SJCRH30 (cell line): ENCODE measurements around the gene GOLGA6C. TPM values are rescaled to one million over a fixed set of nuclear protein-coding genes. Genes with fewer than 3 reads are reported as not detected.
A peak's percentile ranks its signal among the peaks of the same experiment; 100 is the strongest.
"Not testable (repeated sequence)": the region's sequence is repeated elsewhere in the genome, so short reads cannot be mapped to it uniquely, and the experiment has no call there.

Experiments
- DNase-seq, 2 experiments: peaks; one replicate each; pipeline ENCODE4 v3.0.0-alpha.2; 2015 to 2020
- H3K27ac ChIP-seq: fragments of 250-450 bp; sonication (Bioruptor Pico); 2 replicates; pipeline ENCODE4 v1.5.1; 2020; ENCODE audit warnings: mild to moderate bottlenecking, moderate library complexity
- H3K27me3 ChIP-seq: fragments of 250-450 bp; sonication (Bioruptor Pico); 2 replicates; pipeline ENCODE4 v1.5.1; 2020; ENCODE audit warnings: mild to moderate bottlenecking, moderate library complexity
- H3K36me3 ChIP-seq: fragments of 250-450 bp; sonication (Bioruptor Pico); 2 replicates; pipeline ENCODE4 v1.5.1; 2020; ENCODE audit warnings: mild to moderate bottlenecking, moderate library complexity
- H3K4me1 ChIP-seq: fragments of 250-450 bp; sonication (Bioruptor Pico); 2 replicates; pipeline ENCODE4 v1.5.1; 2020; ENCODE audit warnings: mild to moderate bottlenecking, moderate library complexity
- H3K4me3 ChIP-seq: fragments of 250-450 bp; sonication (Bioruptor Pico); 2 replicates; pipeline ENCODE4 v1.5.1; 2020; ENCODE audit warnings: mild to moderate bottlenecking, moderate library complexity
- H3K9me3 ChIP-seq: fragments of 250-450 bp; sonication (Bioruptor Pico); replicated peaks from 2 replicates; pipeline ENCODE4 v1.5.1; 2020; ENCODE audit warnings: mild to moderate bottlenecking, moderate library complexity
- total RNA-seq: library from RNA; depleted of rRNA; stranded (reverse); fragments of >200 nt; shearing (Covaris generic); gene quantifications from 2 replicates; pipeline ENCODE4 v1.2.3, GENCODE V29; 2014

The GOLGA6C gene
- total RNA-seq, 1 experiment from 2014 or later, result not detected

GRCh38 chr15:75273751-75274359, 15.7 kb downstream of the GOLGA6C start:
- H3K4me3 ChIP-seq, H3K9me3 ChIP-seq, H3K4me1 ChIP-seq, DNase-seq, H3K27me3 ChIP-seq, H3K36me3 ChIP-seq, H3K27ac ChIP-seq: not testable (repeated sequence)

GRCh38 chr15:75274509-75275107, 16.5 kb downstream of the GOLGA6C start:
- not testable (repeated sequence) for H3K9me3 ChIP-seq, H3K27ac ChIP-seq, H3K4me1 ChIP-seq, H3K27me3 ChIP-seq, H3K4me3 ChIP-seq, H3K36me3 ChIP-seq
- peak in 1 of 2 experiments; percentile 57 for DNase-seq

GRCh38 chr15:75275617-75276016, 17.5 kb downstream of the GOLGA6C start:
- H3K36me3 ChIP-seq, H3K4me1 ChIP-seq, H3K9me3 ChIP-seq, H3K27me3 ChIP-seq, H3K4me3 ChIP-seq, DNase-seq, H3K27ac ChIP-seq: not testable (repeated sequence)

DNA sequence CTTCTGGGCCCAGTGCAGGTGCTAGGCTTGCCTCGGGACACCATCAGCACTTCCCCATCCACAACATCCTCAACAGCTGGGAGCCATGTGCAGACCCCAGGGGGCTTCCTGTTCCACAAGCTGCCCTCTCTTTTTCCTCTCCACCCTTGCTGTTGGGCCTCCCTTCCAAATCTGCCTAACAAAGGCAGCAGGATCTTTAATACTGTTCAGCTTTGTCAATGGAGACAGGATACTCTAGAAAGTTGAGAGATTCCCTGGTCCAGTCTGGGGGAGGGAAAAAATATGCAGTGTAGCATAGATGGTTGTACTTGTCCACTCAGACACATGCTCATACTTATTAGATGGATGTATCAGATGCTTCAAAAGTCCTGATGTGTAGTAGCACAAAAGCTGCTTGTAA, 20.4 kb downstream of the GOLGA6C start:
- H3K9me3 ChIP-seq, H3K27ac ChIP-seq, H3K4me3 ChIP-seq, H3K36me3 ChIP-seq, H3K4me1 ChIP-seq, DNase-seq, H3K27me3 ChIP-seq: not testable (repeated sequence)

- H3K27ac ChIP-seq, H3K4me3 ChIP-seq, DNase-seq, H3K9me3 ChIP-seq, H3K27me3 ChIP-seq, H3K4me1 ChIP-seq, H3K36me3 ChIP-seq: not testable (repeated sequence)
These were observed 24.4 kb downstream of the GOLGA6C start, which contains the start of gene GOLGA6D for GRCh38 chr15:75282572-75282971. Gene GOLGA6D (plus strand): TSS chr15:75282835. CDS start chr15:75282876, 41 bp downstream.

DNA sequence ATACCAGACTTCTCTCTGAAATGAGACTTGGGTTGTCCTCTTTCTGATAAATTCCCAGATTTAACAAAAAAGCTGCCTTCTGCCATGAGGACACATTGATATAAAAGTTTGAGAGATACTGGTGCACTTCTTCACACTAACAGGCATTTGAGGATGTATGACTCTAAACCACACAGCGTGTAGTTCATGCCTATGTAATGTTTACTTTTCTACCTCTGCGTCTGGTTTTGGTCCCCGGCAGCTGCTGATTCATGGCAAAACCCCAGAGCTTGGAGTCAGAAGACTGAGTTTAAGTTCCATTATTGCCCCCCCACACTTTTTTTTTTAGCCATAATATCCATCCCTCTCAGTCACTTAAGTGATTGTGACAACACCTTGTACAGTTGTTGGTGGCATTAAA, 26.0 kb downstream of the GOLGA6C start:
- H3K4me3 ChIP-seq, H3K36me3 ChIP-seq, H3K4me1 ChIP-seq, H3K27ac ChIP-seq, DNase-seq, H3K27me3 ChIP-seq, H3K9me3 ChIP-seq: not testable (repeated sequence)

DNA sequence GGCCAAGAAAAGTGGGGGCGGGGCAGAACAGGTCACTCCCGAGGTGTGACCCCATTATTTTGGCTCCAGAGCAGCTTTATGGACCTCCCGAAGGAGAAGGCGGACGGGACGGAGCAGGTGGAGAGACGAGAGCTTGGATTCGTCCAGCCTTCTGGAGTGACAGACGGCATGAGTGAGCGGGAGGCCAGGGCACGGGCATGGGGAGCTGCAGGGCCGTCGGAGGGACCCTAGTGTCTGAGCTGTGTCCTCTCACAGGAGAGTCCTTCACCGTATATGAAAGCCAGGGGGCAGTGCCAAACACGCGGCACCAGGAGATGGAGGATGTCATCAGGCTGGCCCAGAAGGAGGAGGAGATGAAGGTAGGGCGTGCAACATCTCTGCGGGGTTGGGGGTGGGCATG, 35.5 kb downstream of the GOLGA6C start:
- H3K27me3 ChIP-seq, H3K4me1 ChIP-seq, H3K9me3 ChIP-seq, DNase-seq, H3K27ac ChIP-seq, H3K4me3 ChIP-seq, H3K36me3 ChIP-seq: not testable (repeated sequence)

GRCh38 chr15:75298541-75299310, 40.6 kb downstream of the GOLGA6C start:
- H3K27me3 ChIP-seq, H3K27ac ChIP-seq, H3K4me3 ChIP-seq, H3K4me1 ChIP-seq, H3K36me3 ChIP-seq, DNase-seq, H3K9me3 ChIP-seq: not testable (repeated sequence)

GRCh38 chr15:75299311-75299688, 41.2 kb downstream of the GOLGA6C start:
- H3K9me3 ChIP-seq, H3K4me3 ChIP-seq, H3K27me3 ChIP-seq, H3K4me1 ChIP-seq, H3K27ac ChIP-seq, H3K36me3 ChIP-seq: not testable (repeated sequence)
- DNase-seq, result peak in 1 of 2 experiments; percentile 49

- not testable (repeated sequence) for H3K4me1 ChIP-seq, H3K27me3 ChIP-seq, H3K4me3 ChIP-seq, DNase-seq, H3K36me3 ChIP-seq, H3K27ac ChIP-seq, H3K9me3 ChIP-seq
These were observed 41.9 kb downstream of the GOLGA6C start for GRCh38 chr15:75300026-75300425.

GRCh38 chr15:75302318-75302717, 44.2 kb downstream of the GOLGA6C start:
- DNase-seq, result no peak

DNA sequence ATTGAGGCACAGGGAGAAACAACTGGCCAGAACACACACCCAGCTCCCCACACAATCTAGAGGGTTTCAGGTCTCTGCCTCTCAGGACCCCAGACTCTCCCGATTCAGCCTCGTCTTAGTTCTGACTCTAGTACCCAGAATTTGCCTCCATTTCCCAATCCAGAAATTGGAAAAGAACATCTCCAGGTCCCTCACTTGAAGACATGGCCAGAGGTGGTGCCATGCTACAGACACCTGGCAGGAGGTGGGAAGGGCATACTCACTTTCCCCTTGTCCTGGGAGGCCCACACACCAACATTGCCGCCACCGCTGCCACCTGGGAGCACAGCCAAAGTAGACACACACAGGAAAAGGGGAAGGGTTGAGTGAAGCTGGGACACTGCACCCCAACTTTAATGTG, 44.6 kb downstream of the GOLGA6C start:
- H3K4me3 ChIP-seq, H3K9me3 ChIP-seq, H3K4me1 ChIP-seq, DNase-seq, H3K36me3 ChIP-seq, H3K27ac ChIP-seq: not testable (repeated sequence)
- peaks cover 12% of the 10 kb centered on the region for H3K27me3 ChIP-seq

More at GRCh38 chr15:75302318-75302717, 44.2 kb downstream of the GOLGA6C start:
- no peaks in the 10 kb centered on the region for H3K36me3 ChIP-seq
- no peak overlapping the region for H3K27ac ChIP-seq
- H3K4me1 ChIP-seq, result no peaks in the 10 kb centered on the region
- H3K9me3 ChIP-seq, result no peaks in the 10 kb centered on the region
- H3K27me3 ChIP-seq, result peaks cover 12% of the 10 kb centered on the region
- H3K4me3 ChIP-seq, result no peak overlapping the region

- Histone ChIP-seq H3K27me3 (peaks cover 15% of the 10 kb centered on the region), H3K27ac (no peak overlapping the region), H3K36me3 (no peaks in the 10 kb centered on the region), H3K4me3 (no peak overlapping the region), H3K4me1 (no peaks in the 10 kb centered on the region), H3K9me3 (no peaks in the 10 kb centered on the region)
- DNase-seq, result no peak
These were observed 48.1 kb downstream of the GOLGA6C start for GRCh38 chr15:75306188-75306587.

DNA sequence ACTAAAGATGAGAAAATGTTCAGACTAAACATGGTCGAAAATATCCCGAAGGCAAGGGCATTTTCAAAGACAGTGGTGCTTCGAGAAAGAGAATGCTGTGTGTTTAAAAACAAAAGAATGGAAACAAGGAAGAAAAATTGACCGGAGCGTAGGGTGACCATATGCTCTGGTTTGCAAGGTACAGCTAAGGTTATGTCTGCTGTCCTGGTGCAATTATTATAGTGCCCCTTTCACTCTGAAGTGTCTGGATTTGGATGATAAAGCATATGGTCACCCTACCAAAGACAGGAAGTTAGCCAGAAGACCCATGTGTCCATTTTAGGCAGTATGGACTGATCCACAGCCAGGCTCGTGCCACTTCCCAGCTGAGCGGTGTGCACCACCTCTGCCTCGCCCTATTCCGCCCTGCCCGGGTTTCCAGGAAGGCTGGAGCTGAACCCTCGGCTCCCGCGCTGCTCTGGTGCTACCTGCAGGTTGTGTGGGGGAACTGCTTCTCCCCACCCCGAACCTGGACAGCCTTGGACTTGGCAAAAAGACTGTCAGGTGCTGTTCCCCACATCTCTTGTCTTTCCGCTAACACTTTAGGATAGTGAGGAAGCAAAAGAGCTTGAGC, 49.8 kb downstream of the GOLGA6C start:
- no peaks in the 10 kb centered on the region for H3K4me1 ChIP-seq
- H3K36me3 ChIP-seq, result no peaks in the 10 kb centered on the region
- H3K27ac ChIP-seq, result no peak overlapping the region
- no peaks in the 10 kb centered on the region for H3K9me3 ChIP-seq
- peak; percentile 71 to 73 for DNase-seq
- no peak overlapping the region for H3K4me3 ChIP-seq
- peaks cover 15% of the 10 kb centered on the region for H3K27me3 ChIP-seq

DNA sequence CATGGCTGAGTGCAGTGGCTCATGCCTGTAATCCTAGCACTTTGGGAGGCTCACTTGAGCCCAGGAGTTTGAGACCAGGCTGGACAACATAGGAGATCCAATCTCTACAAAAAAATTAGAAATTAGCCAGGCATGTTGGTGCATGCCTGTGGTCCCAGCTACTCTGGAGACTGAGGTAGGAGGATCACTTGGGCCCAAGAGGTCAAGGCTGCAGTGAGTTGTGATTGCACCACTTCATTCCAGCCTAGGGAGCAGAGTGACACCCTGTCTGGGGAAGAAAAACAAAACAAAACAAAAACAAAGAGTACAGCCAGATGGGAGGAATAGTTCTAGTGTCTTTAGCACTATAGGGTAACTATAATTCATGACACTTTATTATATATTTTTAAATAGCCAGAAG, 51.6 kb downstream of the GOLGA6C start:
- no peaks in the 10 kb centered on the region for H3K9me3 ChIP-seq
- H3K4me3 ChIP-seq, result no peak overlapping the region
- no peak overlapping the region for H3K27ac ChIP-seq
- no peaks in the 10 kb centered on the region for H3K4me1 ChIP-seq
- no peaks in the 10 kb centered on the region for H3K36me3 ChIP-seq
- no peak for DNase-seq
- peaks cover 10% of the 10 kb centered on the region for H3K27me3 ChIP-seq
